ENCODE results near the gene PTGR3.

DNA sequence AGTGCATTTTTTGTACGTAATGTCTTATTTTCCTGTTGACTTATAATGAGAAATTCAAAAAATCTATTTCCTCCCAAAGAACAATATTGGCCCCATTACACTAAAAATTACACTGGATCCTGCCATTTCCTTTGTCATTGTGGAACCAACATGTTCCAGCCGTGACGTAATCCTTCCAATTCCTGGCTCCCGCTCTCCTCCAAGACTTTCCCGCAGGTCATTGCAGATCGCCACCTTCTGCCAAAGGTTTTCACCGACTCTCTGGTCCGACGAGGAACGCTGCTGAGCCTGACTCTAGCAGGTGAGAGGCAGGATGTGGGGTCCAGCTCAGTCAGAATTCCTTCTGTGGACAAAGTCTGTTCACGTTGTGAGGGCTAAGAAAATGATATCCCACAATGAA is 38.0 kb downstream of the PTGR3 start:
- no peak for TF ChIP-seq TSHZ2 (CRISPR knock-in tag; IDR thresholded peaks at IDR 0.05)
- TF ChIP-seq, protein P1, sequence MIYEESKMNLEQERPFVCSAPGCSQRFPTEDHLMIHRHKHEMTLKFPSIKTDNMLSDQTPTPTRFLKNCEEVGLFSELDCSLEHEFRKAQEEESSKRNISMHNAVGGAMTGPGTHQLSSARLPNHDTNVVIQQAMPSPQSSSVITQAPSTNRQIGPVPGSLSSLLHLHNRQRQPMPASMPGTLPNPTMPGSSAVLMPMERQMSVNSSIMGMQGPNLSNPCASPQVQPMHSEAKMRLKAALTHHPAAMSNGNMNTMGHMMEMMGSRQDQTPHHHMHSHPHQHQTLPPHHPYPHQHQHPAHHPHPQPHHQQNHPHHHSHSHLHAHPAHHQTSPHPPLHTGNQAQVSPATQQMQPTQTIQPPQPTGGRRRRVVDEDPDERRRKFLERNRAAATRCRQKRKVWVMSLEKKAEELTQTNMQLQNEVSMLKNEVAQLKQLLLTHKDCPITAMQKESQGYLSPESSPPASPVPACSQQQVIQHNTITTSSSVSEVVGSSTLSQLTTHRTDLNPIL (CRISPR knock-in tag; IDR thresholded peaks at IDR 0.05; ENCODE audit: low read depth): no peak
- TF ChIP-seq, protein P2, sequence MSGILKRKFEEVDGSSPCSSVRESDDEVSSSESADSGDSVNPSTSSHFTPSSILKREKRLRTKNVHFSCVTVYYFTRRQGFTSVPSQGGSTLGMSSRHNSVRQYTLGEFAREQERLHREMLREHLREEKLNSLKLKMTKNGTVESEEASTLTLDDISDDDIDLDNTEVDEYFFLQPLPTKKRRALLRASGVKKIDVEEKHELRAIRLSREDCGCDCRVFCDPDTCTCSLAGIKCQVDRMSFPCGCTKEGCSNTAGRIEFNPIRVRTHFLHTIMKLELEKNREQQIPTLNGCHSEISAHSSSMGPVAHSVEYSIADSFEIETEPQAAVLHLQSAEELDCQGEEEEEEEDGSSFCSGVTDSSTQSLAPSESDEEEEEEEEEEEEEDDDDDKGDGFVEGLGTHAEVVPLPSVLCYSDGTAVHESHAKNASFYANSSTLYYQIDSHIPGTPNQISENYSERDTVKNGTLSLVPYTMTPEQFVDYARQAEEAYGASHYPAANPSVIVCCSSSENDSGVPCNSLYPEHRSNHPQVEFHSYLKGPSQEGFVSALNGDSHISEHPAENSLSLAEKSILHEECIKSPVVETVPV (CRISPR knock-in tag; IDR thresholded peaks at IDR 0.05): no peak
- no peak for TF ChIP-seq ZNF8 (CRISPR knock-in tag; IDR thresholded peaks at IDR 0.05)
- TF ChIP-seq, protein P3, sequence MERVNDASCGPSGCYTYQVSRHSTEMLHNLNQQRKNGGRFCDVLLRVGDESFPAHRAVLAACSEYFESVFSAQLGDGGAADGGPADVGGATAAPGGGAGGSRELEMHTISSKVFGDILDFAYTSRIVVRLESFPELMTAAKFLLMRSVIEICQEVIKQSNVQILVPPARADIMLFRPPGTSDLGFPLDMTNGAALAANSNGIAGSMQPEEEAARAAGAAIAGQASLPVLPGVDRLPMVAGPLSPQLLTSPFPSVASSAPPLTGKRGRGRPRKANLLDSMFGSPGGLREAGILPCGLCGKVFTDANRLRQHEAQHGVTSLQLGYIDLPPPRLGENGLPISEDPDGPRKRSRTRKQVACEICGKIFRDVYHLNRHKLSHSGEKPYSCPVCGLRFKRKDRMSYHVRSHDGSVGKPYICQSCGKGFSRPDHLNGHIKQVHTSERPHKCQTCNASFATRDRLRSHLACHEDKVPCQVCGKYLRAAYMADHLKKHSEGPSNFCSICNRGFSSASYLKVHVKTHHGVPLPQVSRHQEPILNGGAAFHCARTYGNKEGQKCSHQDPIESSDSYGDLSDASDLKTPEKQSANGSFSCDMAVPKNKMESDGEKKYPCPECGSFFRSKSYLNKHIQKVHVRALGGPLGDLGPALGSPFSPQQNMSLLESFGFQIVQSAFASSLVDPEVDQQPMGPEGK (CRISPR knock-in tag; IDR thresholded peaks at IDR 0.05; ENCODE audit: borderline replicate concordance): no peak
- no peak for TF ChIP-seq SNAI2 (CRISPR knock-in tag; IDR thresholded peaks at IDR 0.05)
- TF ChIP-seq ISL1 (CRISPR knock-in tag; IDR thresholded peaks at IDR 0.05): no peak
- no peak for TF ChIP-seq PPARA (CRISPR knock-in tag; IDR thresholded peaks at IDR 0.05; ENCODE audit: borderline replicate concordance)
- no peak for TF ChIP-seq ZFP30 (CRISPR knock-in tag; IDR thresholded peaks at IDR 0.05)

Measured in SK-N-SH treated with all-trans-retinoic acid at 6 μM for 48 hours (cell line).